Endometrial microvascular endothelial cells (primary cell): Measurements from ENCODE around the gene CHMP3. TPM values are rescaled to one million over a fixed set of nuclear protein-coding genes. Genes with fewer than 3 reads are reported as not detected.
"Not testable (repeated sequence)": the region's sequence is repeated elsewhere in the genome, so short reads cannot be mapped to it uniquely, and the experiment has no call there.

Experiments used
- in situ Hi-C: cut with HindIII; loops from 2 replicates; pipeline ENCODE4 v1.10.0; 2017; ENCODE audit warnings: low sequenced_read_pairs, low pct_unique_long_range_greater_than_20kb; ENCODE audit errors: inconsistent ontology term
- total RNA-seq: library from RNA; depleted of rRNA; stranded (reverse); fragments of >200 nt; gene quantifications from one replicate; pipeline ENCODE4 v1.2.3, GENCODE V29; 2015; ENCODE audit errors: inconsistent ontology term

CHMP3 gene
- total RNA-seq = 41.5 TPM

DNA sequence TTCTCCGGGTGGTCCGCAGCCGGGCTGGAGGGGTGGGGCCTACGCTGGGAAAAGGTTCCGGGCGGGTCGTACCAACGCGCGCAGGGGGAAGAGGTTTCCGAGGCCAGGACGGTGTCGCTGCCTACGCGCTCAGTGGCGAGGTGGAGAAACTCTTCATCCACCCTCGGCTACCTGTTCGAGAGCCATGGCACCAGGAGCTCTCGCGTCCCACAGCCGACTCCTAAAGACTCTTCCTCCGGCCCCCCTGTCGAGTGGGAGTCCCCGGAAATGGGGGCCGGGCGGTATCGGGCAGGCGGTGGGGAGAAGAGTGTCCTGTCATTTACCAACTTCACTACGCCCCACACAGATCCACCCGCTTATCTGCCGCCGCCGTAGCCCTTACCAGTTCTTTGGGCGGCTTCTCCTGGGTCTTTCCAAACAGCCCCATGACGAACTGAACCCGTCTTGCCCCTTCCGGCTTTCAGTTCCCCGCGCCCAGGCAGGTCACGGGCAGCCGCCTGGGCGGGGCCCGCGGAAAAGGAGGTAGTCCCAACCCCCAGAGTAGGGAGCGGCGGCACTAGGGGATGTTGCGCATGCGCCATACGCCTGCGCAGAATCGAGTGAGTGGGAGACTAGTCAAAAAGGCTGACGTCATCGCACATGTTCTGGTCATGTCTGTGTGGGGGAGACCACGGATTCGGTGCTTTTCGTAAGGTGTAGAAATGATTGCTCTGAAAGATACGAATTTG is at the start of gene CHMP3:
Gene CHMP3 (minus strand): TSS at position 522 of the 728 bp plus-strand sequence. CDS start 95 bp downstream, at position 427.
- in situ Hi-C loops = no loop called here

DNA sequence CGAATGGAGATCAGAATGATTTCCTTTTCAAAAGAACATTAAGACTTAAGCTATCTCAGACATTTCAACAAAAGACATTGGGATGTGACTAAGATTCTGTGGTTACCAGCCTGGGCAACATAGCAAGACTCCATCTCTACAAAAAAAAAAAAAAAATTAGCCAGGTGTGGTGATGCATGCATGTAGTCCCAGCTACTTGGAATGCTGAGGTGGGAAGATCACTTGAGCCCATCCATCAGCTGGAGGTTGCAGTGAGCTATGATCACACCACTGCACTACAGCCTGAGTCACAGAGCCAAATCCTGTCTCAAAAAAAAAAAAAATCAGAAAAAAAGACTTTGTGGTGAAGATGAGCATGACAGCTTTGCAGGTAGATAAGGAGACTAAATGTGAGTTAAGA is 47.6 kb upstream of the CHMP3 start:
- in situ Hi-C loops = no loop called here

DNA sequence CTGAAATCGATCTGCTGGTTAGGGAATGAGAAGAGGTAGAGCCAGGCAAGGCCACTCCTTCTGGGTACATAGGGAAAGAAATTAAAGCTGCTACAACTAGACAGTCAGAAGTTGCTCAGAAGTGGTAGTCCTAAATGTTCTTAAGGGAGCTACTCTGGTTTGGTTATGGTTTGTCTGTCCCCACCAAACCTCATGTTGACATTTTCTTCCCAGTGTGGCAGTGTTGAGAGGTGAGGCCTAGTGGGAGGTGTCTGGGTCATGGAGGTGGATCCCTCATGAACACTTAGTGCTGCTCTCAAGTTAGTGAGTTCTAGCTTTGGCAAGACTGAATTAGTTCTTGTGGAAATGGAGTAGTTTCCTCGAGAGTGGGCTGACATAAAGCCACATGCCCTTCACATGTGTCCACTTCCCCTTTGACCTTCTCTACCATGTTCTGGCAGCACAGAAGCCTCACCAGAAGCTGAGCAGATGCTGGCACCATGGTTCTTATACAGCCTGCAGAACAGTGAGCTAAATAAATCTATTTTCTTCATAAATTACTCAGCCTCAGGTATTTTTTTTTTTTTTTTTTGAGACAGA is 45.7 kb upstream of the CHMP3 start:
- in situ Hi-C loops = no loop called here

DNA sequence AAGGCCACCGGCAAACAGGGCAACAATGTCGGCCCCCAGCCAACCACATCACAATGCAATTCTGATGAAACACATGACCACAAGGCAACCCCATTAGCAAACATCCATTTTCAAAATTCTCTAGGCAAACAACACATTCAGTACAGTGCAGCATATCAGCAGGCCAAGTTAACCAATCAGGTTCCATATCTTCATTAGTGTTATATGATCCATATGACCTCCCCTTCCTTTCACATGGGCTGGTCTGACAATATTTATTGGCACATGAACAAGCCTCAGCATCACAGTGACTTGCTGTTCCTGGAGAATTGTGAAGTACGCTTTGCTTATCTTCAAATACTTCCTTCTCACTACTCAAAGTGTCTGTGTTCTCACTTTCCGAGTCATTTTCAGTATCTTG is 40.7 kb upstream of the CHMP3 start:
- in situ Hi-C loops = no loop called here

DNA sequence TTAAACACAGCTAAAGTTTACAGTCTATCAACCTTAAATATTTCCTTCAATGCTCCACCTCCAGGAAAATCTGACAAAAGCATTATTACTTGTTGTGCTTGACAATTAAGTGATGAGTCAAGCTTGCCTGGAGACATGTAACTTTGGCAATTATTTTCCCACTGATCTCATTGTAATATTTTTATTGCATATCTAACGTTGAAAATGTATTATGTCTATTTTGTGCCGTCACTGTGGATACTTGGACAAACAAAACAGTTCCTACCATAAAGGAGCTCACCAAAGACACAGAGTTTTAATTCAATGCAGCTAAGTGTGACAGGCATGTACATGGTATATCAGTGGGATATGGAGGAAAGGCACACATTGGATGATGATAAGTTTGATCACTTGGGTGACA is 35.7 kb upstream of the CHMP3 start:
- in situ Hi-C loops = no loop called here

DNA sequence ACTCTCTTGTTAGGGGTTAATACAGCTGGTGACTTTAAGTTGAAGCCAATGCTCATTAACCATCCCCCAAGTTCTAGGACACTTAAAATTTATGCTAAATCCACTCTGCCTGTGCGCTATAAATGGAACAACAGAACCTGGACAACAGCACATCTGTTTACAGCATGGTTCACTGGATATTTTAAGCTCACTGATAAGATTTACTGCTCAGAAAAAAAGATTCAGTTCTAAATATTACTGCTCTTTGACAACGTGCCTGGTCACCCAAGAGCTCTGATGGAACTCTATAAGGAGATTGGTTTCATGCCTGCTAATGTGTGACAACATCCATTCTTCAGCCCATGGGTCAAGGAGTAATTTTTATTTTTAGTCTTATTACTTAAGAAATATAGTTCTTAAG is 32.9 kb upstream of the CHMP3 start:
- in situ Hi-C loops = no loop called here

DNA sequence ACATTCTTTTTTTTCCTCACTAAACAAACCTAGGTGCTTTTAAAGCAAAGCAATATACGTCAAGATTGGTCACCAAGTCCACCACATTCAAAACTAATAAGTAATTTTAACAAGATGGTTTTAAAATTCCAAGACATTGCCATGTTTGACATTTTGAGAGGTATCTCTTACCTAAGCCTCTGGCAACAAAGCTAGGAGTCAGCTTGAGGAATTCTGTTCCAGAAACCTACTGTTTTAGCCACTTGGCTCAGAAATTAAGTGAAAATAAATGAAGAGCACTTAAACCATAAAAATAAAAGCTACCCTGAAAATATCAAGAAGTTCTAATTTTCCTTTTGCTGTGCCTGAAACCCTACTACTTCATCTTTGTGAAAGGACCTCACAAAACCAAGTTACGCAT is 30.0 kb upstream of the CHMP3 start:
- in situ Hi-C loops = no loop called here

DNA sequence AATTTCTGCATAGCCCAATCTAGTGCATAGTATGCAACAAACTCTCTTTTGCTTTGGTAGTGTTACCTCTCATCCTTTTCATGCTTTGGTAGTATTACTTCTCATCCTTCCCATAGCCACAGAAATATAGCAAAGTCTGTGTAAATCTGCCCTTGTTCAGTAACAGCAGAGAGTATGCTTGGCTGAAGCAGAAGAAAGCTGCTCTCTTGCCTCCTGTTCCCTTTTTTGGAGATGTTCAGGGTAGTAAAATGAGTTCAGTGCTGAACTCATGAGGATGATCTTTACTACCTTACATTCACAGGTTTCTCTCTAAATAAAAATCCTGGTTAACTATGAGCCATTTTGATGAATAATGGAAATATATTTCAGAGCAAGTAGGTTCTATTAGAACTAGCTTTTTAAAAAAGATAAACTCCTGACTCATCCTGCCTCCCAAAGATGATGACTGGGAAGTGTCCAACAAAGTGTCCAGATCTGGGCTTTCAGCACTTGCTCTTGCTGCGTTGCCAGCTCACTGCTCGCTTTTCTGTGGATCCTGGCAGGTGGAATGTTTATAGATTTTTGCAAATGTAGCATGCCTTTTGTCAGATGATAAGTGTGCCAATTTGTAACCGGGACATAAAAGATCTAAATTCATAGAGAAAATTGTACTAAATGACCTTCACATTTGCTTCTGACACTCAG is 29.4 kb upstream of the CHMP3 start:
- in situ Hi-C loops = no loop called here

DNA sequence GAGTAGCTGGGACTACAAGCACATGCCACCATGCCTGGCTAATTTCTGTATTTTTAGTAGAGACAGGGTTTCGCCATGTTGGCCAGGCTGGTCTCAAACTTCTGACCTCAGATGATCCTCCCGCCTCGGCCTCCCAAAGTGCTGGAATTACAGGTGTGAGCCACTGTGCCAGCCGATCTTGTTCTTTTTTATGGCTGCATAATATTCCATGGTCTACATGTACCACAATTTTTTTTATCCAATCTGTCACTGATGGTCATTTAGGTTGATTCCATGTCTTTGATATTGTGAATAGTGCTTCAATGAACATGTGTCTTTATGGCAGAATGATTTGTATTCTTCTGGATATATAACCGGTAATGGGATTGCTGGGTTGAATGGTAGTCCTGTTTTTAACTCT is 26.5 kb upstream of the CHMP3 start:
- in situ Hi-C loops = not testable (repeated sequence)

DNA sequence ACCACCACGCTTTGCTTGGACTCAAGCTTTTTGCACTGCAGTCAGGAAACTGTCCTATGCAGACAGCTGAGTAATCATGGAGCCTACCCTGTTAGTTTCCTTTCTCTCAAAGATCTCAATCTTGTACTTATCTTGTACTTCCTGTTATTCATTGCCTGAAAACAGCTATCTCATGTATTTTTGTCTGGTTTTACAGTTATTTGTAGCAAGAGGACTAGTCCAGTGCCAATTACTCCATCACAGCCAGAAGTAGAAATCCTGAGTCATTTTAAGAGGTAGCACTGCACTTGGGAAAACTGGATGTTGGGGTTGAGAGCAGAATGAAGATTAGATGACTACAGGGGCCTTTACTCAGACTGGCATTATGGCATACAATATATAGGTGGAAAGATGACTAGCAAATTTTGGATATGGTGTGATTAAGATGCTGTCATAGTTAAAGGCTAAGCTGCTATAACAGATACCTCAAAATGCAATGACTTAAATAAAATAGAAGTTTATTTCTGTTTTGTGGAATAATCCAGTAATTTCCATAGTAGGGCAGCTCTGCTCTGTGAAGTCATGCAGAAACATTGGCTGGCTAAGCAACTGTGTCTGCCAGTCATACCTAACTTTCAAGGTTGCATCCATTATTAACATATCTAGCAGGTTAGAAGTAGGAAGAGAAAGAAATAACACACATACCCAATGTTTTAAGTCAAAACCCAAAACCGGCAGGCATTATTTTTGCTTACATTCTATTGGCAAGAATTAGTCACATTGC is 21.1 kb upstream of the CHMP3 start:
- in situ Hi-C loops = no loop called here

DNA sequence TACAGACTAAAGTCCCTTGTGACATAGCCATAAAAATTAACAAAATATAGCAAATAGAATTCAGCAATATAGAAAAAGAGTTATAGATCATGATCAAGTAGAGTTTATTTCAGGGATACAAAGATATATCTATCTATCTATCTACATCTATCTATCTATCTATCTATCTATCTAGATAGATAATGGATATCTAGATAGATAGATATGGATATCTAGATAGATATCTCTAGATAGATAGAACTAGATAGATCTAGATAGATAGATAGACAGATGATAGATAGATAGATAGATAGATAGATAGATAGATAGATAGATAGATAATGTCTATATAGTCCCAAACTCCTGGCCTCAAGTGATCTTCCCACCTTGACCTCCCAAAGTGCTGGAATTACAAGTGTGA is 17.3 kb upstream of the CHMP3 start:
- in situ Hi-C loops = no loop called here

DNA sequence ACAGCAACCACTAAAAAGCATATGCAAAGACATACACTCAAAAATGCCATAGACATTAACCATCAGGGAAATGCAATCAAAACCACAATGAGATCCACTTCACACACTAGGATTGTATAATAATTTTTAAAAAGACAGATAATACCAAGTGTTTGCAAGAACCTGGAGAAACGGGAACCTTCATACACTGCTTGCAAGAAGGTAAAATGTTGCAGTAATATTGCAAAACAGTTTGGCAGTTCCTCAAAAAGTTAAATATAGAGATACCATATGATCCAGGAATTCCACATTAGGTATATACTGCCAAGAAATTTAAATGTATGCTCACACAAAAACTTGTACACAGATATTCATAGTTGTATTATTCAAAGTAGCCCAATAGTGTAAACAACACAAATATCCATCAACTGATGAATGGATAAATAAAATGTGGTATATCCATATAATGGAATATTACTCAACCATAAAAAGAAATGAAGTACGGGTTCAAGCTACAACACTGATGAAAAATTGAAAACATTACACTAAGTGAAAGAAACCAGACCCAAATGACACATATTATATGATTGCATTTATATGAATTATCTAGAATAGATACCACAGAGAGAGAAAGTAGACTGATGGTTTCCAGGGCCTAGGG is 14.7 kb upstream of the CHMP3 start:
- in situ Hi-C loops = no loop called here

DNA sequence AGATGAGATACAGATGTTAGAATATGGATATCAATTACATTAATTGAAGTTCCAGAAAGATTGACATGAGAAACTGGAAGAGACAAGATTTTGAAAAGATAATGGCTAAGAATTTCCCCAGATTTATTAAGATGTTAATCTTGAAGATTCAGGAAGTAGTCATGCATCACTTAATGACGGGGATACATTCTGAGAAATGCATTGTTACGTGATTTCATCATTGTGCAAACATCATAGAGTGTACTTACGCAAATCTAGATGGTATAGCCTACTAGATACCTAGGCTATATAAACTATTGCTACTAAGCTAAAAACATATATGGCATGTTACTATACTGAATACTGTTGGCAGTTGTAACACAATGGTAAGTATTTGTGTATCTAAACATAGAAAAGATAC is 6.8 kb upstream of the CHMP3 start:
- in situ Hi-C loops = no loop called here

DNA sequence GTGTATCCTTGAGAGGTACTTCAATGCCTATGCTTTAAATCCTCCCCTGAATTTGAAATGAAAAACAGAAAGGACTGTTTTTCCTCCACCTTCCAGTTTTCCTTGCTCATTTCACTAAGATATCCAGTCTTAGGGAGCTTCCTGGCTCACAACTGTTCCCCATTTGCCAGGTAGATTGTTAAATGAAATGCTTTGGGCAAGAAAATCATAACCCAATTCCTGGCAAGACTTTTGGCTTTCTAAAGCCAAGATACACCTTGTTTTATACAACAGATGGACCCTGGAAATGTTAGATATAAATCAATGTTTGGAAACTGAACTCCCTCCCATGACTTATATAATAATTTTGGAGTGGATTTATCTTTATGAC is 3.6 kb upstream of the CHMP3 start:
- in situ Hi-C loops = no loop called here

DNA sequence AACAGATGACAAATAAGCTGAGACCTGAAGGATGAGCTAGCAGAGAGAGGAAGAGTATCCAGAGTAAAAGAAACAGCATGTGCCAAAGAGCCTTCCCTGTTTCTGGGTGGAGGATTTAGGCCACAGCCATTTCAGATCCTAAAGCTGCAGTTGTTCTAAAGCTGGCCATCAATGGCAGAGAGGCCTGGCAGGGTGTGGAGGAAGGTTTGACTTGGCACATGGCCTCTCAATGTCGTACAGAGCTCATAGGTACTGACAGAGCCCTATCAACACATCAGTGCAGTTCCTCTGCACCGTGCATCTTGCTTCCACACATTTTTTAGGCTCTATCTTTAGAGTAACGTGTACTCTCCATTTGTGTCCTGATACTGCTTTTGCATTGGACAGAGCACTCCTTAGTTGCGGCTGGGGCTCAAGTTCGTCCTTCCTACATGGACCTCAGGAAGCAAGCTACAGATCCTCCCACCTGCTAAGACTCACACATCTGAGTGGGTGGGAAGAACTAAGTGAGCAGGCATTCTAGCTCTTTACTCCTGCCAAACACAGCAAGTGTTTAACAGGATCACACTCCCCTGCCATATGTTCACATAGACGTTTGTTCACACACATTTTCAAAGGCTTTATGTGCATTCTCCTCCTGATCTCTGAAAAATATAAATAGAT is 3.0 kb upstream of the CHMP3 start:
- in situ Hi-C loops = no loop called here

DNA sequence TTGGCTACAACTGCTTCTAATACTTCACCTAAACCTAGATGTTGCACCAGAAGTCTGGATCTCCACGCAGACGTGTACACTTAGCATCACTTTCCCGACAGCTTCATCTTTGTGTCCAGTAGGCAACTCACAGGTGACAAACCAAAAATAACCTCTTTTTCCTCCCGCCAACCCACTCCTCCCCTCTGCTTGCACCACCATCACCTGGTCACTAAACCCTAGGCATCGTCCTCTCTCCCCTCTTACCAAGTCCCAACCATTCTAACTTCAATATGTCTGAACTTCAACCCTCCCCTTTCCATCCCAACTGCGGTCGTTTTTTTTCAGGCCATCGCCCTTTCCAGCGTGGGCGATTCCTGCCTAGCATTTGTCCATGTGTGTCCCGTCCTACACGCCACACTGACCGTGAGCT is 413 bp upstream of the CHMP3 start:
- in situ Hi-C loops = no loop called here

DNA sequence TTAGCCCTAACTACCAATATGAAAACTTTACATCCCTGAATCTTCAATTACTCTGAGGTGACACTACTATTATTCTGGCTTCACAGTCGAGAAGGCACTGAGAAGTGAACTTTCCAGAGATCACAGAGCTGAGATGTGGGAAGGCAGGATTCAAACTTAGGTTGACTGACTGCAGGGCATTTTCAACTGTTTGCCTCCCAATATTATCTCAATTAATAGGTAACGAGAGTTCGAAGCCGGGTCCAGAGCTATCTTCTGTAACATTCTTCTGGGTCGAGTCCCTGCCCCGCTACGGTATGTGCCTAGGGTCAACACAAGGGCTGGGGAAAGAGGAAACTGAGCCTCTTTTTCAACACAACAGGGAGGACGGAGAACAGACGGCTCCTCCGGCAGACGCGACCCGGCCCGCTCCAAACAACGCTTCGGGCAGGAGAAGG is 740 bp downstream of the CHMP3 start:
- in situ Hi-C loops = no loop called here

DNA sequence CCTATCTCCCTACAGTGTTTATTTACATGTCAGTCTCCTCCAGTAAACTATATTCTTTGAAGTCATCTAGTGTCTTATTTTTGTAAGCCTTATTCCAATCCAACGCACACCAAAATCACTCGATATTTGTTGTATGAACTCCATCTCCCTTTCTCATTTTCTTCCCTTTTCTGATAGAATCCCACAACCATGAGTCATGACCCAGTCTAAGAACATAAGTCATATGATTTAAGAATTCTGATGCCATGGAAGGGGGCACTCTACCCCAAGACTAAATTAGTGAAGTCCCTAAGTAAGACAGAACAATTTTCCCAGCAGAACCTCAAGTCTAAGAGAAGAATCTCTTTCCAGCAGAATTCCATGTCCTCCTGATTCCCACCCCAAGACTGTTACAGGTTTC is 5.4 kb downstream of the CHMP3 start:
- in situ Hi-C loops = no loop called here

DNA sequence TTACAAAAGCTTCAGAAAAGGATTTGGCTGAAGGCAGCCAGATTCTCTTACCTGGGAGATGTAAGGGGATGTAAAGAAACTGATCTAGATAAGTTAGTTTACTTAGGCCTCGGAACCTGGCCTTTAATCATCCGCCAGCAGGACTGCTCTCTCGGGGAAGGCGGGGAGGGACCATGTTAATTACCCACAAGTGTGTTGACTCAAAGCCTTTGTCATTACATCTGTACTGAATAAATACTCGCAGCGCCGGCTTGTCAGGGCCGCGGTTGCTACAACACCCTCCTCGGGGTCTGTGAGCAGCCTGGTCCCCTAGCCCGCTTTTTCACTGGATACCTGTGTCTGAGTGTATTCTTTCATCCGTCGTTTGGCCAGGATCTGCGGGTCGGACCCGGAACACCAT is 6.7 kb downstream of the CHMP3 start:
- in situ Hi-C loops = no loop called here
